HFF-Myc (cell line): Measurements from ENCODE around the gene CHN2.
A peak's percentile ranks its signal among the peaks of the same experiment; 100 is the strongest.

Experiments used
- DNase-seq: peaks from one replicate; pipeline ENCODE4 v3.0.0-alpha.2; 2011; ENCODE audit warnings: low read depth; ENCODE audit errors: extremely low read depth
- H3K4me3 ChIP-seq: replicated peaks from 2 replicates; pipeline ENCODE4 v1.5.1; 2011; ENCODE audit warnings: low read depth, mild to moderate bottlenecking, control low read depth, low read length
- TF ChIP-seq, protein P1 (sequence below): IDR thresholded peaks from 2 replicates; pipeline ENCODE4 v1.5.1; 2012; ENCODE audit warnings: mild to moderate bottlenecking, low read depth, low read length, control low read depth; ENCODE audit errors: missing control alignments

CHN2 gene

DNA sequence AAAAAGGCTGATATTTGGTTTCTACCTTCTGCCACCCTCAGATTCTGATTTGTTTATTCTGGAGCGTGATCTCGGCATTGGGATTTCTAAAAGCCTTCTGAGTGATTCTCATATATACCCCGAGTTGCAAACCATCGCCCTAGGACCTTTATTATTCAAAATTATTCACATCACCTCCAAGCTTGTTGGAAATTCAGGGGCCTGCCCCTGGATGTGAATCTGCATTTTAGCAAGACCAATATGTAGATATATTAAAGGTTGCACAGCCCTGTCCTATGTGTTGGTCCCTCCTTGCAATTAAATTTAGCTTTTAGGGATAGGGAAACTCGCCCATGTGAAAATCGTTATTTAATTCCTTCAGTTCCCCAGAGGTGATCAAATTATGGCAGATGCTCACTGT lies 9.0 kb upstream of the CHN2 start:
- DNase-seq: no peak
- no peak overlapping the region for H3K4me3 ChIP-seq
- TF ChIP-seq, protein P1, sequence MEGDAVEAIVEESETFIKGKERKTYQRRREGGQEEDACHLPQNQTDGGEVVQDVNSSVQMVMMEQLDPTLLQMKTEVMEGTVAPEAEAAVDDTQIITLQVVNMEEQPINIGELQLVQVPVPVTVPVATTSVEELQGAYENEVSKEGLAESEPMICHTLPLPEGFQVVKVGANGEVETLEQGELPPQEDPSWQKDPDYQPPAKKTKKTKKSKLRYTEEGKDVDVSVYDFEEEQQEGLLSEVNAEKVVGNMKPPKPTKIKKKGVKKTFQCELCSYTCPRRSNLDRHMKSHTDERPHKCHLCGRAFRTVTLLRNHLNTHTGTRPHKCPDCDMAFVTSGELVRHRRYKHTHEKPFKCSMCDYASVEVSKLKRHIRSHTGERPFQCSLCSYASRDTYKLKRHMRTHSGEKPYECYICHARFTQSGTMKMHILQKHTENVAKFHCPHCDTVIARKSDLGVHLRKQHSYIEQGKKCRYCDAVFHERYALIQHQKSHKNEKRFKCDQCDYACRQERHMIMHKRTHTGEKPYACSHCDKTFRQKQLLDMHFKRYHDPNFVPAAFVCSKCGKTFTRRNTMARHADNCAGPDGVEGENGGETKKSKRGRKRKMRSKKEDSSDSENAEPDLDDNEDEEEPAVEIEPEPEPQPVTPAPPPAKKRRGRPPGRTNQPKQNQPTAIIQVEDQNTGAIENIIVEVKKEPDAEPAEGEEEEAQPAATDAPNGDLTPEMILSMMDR: no peak

DNA sequence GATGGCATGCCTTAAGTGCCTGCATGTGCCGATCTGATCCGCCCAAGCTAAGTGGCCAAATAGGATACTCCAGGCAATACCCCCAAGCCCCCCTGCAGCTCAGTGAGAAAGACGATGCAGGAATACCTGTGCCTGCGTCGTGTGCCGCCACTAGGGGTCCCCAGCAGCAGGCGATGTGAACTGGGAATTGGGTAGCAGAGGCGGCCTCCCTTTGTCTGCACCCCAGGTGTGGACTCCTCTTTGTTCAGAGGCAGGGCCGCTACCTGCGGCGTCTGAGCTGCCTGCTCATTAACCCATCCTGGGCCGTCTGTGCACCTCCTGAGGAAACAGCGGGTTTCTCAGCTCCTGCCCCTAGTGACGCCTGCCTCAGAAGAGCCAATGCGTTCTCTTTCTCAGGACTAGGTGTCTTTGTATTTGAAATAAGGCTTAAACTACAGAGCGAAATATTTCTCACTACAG lies 4.8 kb upstream of the CHN2 start:
- DNase-seq: no peak
- H3K4me3 ChIP-seq: no peak overlapping the region
- TF ChIP-seq, protein P1: peak; percentile 81

DNA sequence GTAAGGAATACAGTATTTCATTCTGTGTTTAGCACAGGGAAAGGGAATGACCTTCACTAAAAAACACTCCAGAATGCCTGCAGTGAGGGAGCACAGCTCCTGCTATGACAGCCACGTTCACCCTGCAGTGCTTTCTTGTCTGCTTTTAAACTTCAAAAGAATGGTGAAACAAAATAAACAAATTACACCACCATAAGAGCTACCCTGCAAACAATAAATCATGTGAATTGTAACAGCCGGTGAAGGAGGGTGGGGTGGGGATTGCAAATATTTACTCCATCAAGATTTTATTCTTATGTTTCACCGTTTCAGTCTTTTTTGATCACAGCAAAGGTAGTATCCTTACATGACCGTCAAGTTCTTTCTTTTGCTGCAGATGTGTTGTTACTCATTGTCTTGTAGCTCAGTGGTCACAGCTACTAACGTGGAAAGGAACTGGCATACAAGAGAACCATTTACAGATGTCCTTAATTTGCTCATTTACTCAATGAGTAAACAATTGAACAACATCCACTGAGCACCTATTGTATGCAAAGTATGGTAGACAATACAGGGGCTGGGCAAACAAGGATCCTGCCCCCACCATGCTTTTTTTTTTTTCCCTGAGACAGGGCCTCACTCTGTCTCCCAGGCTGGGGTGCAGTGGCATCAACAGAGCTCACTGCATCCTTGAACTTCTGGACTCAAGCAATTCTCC lies 4.1 kb upstream of the CHN2 start:
- H3K4me3 ChIP-seq: no peak overlapping the region

DNA sequence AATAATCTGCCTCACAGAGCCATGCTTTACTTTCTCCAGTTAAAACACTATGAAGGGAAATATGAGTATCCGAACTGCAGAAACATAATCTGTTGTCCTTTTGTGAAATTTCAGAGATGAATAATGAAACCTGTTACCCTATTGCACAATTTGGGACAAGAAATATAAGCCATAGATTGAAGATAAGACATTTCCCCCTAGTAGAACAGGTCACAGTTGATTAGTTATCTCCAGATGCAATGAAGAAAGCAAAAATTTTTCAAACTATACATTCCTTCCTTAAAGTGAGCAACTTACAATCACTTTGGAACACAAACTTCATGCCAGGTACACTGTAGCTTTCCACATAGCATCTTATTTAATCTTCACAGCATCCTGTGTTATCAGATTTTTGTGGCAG lies 2.3 kb upstream of the CHN2 start:
- TF ChIP-seq, protein P1: no peak
- DNase-seq: no peak
- H3K4me3 ChIP-seq: no peak overlapping the region

More for the DNA sequence above, 4.1 kb upstream of the CHN2 start:
- no peak for DNase-seq
- TF ChIP-seq, protein P1: no peak

DNA sequence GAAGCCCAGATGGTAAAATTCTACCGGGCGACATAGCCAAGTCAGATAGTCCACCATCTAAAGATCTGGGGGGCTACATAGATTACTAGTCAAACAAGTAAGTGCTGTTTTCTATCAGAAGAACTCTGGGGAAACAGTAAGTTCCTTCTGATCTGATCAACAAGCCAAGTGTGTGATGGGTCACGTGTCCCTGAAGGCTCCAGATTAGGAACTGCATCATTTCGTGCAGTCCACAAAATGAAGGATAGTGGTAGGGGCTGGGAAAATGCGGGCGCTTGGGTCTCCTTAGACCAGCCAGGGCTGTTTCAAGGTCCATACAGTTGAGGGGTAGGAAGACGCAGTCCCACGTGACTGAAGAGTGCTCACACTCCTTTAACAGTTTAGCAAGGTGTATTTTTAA lies 1.8 kb upstream of the CHN2 start:
- H3K4me3 ChIP-seq: no peak overlapping the region
- TF ChIP-seq, protein P1: no peak
- no peak for DNase-seq

DNA sequence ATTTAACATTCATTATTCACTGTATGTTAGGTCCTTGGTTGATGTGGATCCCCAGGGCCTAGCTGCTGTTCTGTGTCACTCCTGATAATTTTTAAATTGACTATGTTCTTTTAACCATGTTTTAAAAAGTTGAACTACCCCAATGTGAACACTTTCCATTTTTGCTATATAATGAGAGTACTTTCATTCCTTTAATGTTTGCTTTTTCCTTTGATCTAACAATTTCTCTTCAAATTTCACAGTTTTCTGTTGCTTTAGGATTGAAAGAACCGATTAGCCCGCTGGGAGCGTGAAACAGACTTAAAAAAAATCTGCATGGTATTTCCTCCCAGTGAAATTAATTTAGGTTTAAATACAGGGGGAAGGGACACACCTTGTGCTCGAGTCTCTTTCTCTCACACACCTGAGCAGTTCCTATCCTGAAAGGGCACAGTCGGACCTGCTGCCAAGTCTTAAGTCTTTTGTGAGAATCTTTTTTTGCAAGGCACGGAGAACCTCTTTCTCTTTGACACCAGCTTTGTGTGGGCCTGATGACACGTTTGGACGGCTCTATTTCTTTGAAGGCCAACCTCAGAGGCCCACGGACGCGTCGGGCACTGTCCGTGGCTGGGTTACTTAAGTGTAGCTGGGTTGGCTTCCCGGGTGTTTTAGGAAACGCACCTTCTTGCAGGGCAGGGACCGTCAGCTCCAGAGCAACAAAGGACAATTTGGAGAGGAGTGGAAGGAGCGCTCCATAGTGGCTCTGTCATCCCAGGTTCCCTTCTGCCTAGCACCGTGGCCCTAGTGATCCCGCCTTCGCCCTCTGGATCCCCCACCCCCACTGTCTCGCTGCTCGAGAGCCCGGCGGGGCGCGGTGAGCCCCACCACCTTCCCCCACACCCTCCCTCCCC lies 1.0 kb upstream of the CHN2 start:
- TF ChIP-seq, protein P1: no peak
- DNase-seq: no peak

More for the DNA sequence above, 1.0 kb upstream of the CHN2 start:
- H3K4me3 ChIP-seq: no peak overlapping the region
